HG03196 (cell line): ENCODE data around the gene SPAG5.
A peak's percentile ranks its signal among the peaks of the same experiment; 100 is the strongest.

ENCODE experiments used
- ATAC-seq: cut with Tn5 transposase; IDR thresholded peaks from one replicate; pipeline ENCODE4 v1.9.1; 2021; ENCODE audit not compliant: unreplicated experiment

Gene SPAG5

DNA sequence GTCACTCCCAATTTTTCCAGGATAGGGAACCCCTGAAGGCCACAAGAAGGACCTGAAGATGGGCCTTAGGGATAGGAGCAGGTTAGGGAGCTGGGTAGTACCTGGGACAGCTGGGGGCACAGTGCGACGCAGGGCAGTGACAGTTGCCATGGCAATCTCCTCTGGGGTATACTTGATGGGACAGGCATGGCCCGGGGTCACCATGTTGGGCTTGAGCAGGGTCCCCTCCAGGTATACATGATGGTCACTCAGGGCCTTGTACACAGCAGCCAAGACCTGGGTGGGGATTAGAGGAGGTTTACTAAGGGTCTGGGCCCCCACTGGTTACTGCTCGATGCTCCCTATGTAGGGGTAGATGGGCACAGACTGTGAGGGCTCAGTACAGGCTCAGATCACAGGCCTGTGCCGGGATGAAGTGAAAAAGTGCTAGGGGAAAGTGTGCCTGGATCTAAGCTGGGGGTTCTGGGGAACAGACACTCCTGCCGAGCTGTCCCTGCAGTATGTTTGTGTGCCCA is 24.8 kb downstream of the SPAG5 start:
- no peak for ATAC-seq

DNA sequence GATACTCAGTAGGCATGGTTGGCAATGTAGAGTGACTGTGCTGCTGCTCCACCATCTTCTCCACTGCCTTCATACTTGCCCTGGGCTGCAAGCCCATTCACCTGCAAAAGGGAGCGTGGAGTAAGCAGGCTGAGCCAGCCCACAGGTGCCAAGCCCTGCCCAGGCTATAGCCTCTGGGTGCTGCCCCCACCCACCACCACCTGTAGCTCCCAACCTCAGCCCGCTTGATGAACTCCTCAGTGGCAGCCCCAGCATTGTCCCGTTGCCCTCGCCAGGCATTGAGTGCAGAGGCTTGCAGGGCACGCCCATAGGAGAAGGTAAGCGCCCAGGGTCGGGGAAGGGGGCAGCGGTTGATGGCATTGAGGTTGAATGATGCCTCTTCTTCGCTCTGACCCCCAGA is 25.3 kb downstream of the SPAG5 start:
- no peak for ATAC-seq

DNA sequence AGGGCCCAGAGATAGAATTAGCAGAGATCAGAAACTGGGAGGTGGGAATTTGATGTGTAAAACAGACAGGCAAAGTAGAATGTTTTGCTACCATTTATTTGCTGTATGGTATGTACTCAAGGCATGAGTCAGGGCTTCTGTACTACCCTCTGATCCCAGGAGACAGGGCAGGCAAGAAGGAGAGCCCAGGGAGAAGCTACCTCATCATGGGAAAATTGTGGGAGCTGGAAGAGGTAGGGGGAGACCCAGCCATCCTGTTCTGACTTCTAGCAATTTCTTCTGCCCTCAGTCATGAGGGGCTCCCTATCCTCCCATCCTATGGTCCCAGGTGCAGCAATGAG is 25.8 kb downstream of the SPAG5 start:
- ATAC-seq = no peak

DNA sequence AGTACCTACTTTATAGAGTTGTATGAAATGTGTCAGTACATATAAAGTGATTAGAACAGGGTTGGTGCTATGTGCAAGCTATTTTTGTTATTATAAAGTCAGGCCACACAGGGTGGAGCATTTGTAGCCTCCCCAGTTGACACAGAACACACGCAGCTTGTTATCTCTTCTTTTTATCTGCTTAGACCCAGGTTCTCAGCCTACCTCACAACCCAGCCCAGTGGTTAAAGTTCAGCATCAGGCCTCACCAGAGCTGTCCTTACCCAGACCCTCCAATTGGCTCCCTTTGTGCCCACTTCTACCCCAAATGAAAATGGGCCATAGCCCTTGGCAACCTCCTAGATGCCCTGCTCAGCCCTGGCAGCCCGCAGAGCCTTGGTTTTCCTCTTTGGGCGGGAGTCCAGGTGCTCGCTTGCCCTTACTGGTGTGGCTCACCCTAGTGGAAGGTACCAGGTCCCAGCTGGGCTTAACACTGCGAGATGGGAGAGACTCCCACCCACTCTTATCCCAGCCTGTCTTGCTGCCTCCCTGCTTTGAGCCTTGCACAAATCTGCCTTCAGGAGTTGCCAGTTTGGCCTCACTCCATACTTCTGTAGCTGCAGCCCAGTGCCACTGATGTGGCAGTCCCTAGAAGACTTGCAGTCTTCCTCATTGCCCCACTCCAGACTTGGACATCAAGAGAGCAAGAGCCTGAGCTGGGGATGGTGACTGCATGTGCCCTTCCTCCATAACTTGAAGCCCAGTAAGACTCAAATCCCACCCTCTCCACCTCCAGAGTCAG is 26.4 kb downstream of the SPAG5 start:
- ATAC-seq = no peak

DNA sequence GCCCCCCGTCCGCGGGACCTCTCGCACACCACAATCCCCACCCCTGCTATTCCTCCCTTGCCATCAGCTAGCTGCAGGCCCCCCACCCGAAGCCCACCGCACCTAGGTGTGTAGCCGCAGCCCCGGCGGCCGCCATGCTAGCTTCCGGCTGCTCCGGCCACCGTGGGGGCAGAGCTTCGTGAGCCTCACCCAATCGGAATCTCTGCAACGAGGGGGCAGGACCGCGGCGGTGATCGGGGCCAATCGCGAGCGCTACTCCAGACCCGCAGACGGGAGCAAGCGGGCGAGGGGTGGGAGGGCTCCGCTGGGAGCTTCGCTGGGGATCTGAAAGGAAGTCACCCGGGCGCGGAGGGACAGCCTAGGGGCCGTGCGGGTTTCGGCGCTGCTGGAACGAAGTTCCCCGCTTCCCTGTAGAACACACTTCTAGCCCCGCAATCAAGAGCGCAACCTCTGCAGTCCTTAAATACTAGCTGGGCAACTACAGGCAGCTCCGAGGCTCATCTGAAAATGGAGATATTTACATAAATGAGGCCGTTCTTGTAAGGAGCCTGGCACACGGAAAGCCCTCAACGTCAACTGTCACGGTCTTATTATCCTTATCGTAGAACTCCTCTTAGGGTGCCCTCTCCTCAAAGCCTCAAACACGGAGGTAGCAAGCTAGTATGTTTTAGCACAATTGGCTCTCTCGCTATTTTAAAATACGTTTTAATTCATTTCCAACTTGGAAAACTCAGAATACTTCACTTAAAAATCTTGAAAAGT is 27.3 kb downstream of the SPAG5 start, which contains the start of gene PIGS:
PIGS (minus strand) TSS at position 164 of the 762 bp plus-strand sequence; CDS start at position 136, 28 bp downstream.
- ATAC-seq = peak; percentile 73

DNA sequence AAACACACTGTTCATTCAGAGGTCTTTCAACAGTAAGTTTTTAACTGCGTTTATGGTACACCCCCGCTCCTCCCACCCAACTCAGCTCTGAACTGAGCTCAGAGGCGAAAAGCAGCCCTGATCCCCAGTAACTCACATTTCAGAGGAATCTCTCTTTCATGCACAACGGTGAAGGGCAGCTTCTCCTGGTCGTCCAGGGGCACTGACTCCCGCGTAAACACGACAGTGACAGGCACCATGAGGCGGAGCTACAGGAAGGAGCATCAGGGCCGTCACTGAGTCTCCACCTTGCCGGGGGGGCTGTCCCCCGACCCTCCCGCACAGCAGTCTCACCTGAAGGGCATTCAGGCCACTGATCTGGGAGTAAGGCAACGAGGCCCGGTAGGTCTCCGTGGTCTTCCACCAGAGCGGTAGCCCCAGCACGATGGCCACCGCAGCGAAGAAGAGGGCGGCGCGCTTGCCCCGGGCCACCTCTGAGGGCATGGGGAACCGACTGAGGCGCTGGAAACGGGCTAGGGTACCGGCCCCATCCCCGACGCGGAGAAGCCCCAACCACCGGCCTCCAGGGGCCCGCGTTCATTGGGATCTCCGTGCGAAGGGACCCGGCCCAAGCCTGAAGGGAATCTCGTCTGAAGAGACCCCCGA is 28.0 kb downstream of the SPAG5 start:
- peak; percentile 20 for ATAC-seq

DNA sequence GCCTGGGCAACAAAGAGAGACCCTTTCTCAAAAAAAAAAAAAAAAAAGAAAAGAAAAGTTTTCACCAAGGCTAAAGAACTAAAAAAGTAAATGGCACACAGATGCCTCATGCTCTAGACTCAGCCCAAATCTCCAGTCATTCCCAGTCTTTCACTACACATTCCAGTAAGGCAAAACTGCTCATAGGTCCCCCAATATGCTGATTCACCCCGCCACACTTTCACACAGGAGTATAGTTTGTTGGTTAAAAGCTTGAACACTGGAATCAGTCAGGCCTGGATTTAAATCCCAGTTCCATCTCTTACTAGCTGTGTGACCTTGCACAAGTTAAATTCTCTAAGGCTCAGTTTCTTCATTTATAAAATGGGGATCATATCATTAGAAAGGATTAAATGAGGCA is 29.4 kb downstream of the SPAG5 start:
- no peak for ATAC-seq

DNA sequence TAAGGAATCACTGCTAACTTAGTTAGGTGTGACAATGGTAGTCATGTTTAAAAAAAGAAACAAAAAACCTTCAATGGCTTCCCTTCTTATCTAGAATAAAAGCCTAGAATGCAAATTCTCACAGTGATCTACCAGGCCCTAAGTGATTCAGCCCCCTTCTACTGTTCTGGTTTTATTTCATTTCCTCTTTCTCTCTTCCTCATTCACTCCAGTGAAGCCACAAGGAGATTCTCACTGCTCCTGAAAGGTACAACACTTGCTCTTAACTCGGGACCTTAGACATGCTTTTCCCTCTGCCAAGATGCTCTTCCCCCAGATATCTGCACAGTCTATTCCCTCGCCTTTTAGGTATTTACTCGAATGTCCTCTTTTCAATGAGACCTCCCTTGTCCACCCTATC is 31.2 kb downstream of the SPAG5 start:
- no peak for ATAC-seq

DNA sequence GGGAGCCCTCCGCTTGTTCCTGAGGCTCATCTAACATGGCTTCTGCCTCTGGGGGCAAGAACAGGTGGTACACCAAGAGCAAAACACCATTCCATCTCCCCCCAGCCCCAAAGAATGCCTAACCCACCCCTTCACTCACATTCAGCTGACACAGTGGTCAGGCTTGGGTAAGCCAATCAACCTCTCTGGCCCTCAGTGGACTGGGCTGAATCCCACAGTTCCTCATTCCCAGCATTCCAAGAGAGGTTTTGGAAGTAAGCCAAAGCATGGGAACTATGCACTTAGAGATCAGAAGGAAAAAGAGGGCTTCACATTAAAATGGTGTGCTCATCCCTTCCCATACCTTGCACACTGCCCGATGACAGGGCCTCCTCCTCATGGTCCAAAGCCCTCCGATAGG is 35.4 kb downstream of the SPAG5 start:
- no peak for ATAC-seq

DNA sequence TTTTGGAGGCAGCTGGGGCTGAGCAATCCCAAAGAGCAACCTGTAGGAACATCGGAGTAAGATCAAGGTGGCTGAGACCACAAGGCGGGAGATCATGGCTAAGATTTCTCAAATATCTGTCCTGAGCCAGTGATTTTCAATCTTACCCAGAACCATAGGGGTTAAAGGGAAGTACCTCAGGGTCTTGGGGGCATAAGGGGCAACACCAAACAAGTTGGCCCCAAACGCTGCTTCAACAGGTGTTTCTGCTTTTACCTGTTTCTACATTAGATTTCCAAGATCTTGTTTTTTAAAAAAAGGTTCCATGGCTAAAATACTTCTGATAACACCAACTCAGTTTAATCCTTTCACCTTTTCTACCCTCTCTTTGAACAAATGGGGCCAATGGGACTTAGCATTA is 43.8 kb downstream of the SPAG5 start:
- ATAC-seq = no peak

DNA sequence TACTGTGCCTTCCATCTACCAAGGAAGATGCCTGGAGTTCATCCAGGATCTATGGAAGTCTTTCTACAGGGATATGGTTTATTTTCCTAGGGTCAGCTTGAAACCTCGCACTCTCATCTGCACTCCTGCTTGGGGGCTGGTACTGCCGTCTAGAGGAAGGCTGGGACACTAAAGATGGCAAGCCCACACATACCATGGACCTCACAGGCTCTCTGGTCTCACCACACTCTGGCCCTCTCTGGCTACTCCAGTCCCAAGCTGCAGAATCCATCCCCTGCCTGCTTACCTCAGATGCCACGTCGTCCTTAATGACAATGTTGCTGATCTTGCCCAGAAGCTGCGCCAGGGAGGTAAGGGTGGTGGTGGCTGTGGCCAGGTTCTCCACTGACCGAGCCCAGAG is 44.3 kb downstream of the SPAG5 start:
- ATAC-seq = no peak

DNA sequence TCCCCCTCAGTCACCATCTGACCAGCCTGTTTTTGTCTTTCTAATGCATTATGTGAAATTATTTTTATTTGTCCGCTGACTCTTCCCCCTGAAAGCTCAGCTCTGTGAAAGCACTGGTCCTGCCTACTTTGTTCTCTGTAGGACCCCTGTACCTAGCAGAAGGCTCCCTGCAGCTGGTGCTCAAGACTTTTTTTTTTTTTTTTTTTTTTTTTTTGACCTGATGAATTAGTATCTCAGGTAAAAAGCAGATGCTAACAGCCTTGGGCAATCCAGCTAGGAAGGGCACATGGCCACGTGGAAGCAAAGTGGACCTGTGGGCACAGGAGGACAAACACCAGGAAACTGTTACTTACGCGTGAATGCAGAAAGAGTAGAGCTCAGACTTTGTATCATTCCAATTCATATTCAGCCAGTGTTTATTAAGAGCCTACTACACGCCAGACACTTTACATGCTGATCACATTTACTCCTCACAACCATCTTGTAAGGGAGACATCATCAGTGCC is 45.8 kb downstream of the SPAG5 start:
- ATAC-seq = no peak

DNA sequence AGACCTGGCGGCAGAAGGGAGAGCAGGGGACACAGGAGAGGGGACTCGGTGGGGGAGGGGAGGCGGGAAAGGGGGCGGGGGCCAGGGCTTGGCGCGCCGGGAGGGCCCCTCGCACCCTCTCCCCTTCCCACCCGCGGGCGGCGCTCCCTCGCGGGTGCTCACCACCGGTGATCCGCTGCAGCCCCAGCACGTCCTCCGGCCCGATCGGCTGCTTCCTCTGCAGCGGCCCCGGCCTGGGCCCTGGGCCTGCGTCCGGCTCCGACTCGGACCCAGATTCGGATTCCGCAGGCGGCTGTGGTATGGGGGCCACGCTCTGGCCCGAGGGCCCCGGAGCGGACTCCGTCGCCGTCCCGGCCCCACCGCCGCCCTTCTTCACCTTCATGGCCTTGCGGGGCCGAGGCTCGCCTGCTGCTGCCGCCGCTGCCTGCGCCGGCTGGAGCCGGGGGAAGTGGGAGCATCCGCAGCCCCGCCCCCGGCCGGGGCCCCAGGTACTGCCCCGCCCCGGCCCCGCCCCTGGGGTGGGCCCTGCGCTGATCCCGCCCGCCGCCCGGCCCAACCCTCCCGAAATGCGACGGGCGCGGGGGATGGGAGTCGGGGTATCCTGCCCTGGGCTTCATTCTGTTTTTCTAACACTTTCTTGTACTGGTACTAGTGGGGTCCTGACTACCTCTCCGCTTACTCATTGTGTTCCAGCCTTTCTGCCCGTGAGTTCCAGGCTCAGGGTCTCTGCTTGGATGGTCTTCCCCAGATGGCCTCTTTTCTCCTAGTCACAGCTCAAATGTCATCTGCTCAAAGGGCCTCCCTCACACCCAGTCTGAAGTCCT is 46.4 kb downstream of the SPAG5 start, which contains the start of gene UNC119:
UNC119 (minus strand) TSS at position 449 of the 824 bp plus-strand sequence; CDS start at position 382, 67 bp downstream.
- ATAC-seq = peak; percentile 49

DNA sequence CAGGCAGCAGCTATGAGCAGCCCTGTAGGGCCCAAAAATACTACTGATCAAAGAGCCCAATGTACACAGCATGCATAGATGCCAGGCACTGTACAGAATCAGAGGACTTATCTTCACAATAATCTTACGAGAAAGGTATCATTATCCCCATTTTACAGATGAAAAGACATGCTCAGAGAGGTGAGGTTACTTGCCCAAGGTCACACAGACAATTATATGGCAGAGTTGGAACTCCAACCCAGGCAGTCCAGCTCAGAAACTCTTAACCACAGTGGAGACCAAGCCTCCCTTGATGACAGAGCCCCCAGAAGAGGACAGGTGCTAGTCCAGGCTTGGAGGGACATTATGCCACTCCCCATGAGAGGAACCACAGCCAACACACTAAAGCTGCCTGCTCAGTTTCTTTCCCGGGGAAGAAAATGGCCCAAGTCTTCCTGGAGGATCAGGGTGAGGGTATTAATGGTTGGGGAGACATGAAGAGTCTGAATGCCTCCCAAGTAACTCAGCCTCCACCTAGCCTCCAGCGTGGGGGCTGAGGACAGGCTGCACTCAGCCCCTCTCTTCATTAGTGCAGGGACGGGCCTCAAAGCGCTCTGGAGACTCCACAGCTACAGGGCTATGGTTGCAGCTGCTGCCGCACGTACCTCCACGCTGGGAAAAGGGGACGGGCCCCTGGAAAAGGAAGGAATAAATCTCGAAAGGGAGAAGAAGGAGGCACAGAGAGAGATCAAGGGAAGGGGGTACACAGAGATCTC is 47.2 kb downstream of the SPAG5 start:
- ATAC-seq = no peak

DNA sequence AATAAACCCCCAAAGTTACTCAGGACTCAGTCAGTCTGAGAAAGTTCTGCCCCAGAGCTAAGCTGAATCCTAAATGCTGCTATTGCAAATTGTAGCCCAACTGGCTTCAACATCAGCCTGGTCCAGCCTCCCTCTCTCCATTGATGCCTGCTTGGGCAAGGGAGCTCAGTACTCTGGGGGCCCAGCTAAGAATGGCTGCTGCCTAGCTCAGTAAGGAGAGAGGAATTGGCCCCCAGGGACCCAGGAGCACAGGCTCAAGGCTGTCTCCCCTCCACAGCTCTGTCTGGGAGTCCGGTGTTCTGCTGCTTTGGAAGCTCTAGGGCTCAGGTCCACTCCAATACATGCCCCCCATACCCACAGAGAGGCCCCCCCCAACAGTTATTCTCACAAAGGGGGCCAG is 48.0 kb downstream of the SPAG5 start:
- ATAC-seq = no peak

DNA sequence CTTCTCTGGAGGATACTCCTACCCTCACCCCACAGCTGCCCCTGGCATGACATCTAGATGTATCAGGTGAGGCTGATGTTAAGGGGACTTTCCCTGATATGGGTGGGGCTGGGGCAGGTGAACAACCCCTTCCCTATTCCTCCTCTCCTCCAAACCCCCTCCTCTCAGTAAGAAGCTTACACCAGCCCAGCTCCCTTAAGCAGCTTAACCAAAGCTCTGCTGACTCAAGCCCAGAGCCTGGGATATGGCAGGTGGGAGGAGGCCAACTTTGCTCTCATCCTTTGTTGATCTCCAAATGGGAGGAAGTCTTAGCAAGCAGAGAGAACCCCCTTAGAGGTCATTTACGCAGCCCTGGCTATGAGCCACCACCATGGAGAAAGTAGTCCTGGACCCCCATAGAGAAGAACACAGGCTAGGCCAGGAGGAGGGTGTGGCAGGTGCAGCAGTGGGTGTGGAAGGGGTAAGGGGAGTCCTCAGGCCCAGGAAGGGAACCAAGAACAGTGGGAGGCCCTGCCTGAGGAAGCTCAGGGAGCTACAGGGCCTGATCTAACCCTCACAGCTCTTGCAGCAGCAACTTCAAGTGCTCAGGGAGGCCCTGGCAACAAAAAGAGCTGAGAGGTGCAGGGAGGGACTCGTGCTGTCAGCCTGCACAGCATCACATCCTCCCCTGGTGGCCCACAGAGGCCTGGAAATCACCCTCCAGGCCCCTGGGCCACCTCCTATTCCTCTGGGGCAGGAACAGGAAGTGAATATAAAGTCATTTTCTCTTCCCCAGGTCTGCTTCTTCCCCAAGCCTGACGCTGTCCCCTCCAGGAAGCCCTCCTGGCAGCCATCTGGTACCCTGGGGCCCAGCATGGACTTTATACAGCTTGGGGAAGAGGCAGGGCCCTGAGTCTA is 49.3 kb downstream of the SPAG5 start:
- peak; percentile 35 for ATAC-seq

DNA sequence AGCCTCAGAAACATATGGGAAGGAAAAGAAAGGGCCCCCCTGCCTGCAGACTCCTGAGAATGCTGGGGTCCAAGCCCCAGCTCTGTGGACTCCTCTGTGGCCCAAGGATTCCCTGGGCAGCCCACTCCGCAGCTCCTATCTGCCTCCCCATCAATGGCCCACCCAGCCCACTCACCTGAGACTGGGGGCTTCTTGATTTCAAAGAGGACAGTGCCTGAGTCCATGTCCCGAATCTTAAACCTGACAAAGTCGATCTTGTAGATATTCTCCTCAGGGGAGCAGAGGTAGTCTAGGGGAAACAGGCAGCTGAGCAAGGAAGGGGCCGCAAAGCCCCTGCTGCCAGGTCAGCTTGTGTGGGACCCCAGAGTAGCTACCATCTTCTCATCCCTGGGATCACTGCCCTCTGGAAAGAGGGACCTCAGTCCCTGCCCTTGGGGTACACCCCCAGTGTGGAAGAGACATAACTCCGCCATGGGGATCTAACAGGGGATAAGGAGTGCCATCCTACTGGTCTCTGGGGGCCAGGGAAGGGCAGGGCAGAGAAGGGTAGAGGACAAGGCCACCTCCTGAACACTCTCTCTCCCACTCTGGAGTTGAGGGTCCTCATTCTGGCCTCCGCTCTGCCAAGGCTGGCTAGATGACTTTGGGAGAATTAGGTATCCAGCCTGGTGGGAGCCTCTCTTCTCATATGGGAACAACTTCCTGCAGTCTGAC is 50.3 kb downstream of the SPAG5 start:
- no peak for ATAC-seq
